ENCODE data around the gene PMIS2. TPM values are rescaled to one million over a fixed set of nuclear protein-coding genes. Genes with fewer than 3 reads are reported as not detected.

Gene PMIS2
- polyA plus RNA-seq, 3 donors = not detected

GRCh38 chr19:35566738-35567137 lies 19.2 kb upstream of the PMIS2 start:
- H2AFZ ChIP-seq (ENCODE audit: insufficient read depth, low read depth, low read length, poor library complexity, severe bottlenecking) = no peak overlapping the region
- H4K20me1 ChIP-seq (ENCODE audit: insufficient read depth, low read length) = no peaks in the 10 kb centered on the region
- H3K79me2 ChIP-seq (ENCODE audit: insufficient read depth, low read length) = no peaks in the 10 kb centered on the region
- H3K36me3 ChIP-seq (replicated peaks in 1 of 2; ENCODE audit: control insufficient read depth in 1 of 2, insufficient read depth in 2 of 2, low read length in 2 of 2) = no peaks in the 10 kb centered on the region
- Mint-ChIP-seq H3K27me3 (ENCODE audit: low read depth in 3 of 3) (peaks cover 3 to 29% (median 15%) of the 10 kb centered on the region in 3 donors), H3K4me3 (no peak overlapping the region), H3K36me3 (no peaks in the 10 kb centered on the region), H3K4me1 (no peaks in the 10 kb centered on the region), H3K9me3 (peaks cover 0 to 2% (median 0%) of the 10 kb centered on the region in 7 donors), H3K27ac (no peak overlapping the region)
- DNase-seq = no peak
- 83% methylated on average over 1 of the region's 7 CpGs for WGBS (ENCODE audit: insufficient coverage)
- H3K27ac ChIP-seq (ENCODE audit: low read depth in 1 of 2, low read length in 2 of 2) = no peak overlapping the region
- TF ChIP-seq CTCF (IDR thresholded peaks at IDR 0.05) = no peak
- H3K9ac ChIP-seq (ENCODE audit: insufficient read depth, low read length, poor library complexity, severe bottlenecking) = no peak overlapping the region
- no peaks in the 10 kb centered on the region for H3K9me3 ChIP-seq (replicated peaks in 1 of 2; ENCODE audit: control insufficient read depth in 1 of 2, insufficient read depth in 1 of 2, low read length in 2 of 2)
- no peaks in the 10 kb centered on the region for H3K4me1 ChIP-seq (ENCODE audit: control insufficient read depth in 1 of 2, insufficient read depth in 2 of 2, low read length in 2 of 2)
- no peak overlapping the region for H3K4me3 ChIP-seq (replicated peaks in 1 of 3; ENCODE audit: low read depth in 2 of 3, low read length in 3 of 3)
- no peaks in the 10 kb centered on the region for H3K27me3 ChIP-seq (ENCODE audit: control insufficient read depth in 2 of 2, insufficient read depth in 2 of 2, low read length in 2 of 2)
- intact Hi-C loops (cut with micrococcal nuclease) = no loop called here
- no peak overlapping the region for H3K4me2 ChIP-seq (replicated peaks; ENCODE audit: extremely low read depth, low read length, poor library complexity, severe bottlenecking)

GRCh38 chr19:35569281-35569781 lies 16.6 kb upstream of the PMIS2 start:
- Mint-ChIP-seq H3K27me3 (ENCODE audit: low read depth in 3 of 3) (peaks cover 2 to 19% (median 16%) of the 10 kb centered on the region in 3 donors), H3K4me1 (no peaks in the 10 kb centered on the region), H3K9me3 (peaks cover 0 to 5% (median 3%) of the 10 kb centered on the region in 7 donors), H3K4me3 (no peak overlapping the region), H3K36me3 (no peaks in the 10 kb centered on the region), H3K27ac (no peak overlapping the region)
- Histone ChIP-seq H3K9ac (ENCODE audit: insufficient read depth, low read length, poor library complexity, severe bottlenecking) (no peak overlapping the region), H3K4me3 (replicated peaks in 1 of 3; ENCODE audit: low read depth in 2 of 3, low read length in 3 of 3) (no peak overlapping the region), H3K27ac (ENCODE audit: low read depth in 1 of 2, low read length in 2 of 2) (no peak overlapping the region), H3K4me2 (replicated peaks; ENCODE audit: extremely low read depth, low read length, poor library complexity, severe bottlenecking) (no peak overlapping the region), H3K79me2 (ENCODE audit: insufficient read depth, low read length) (no peaks in the 10 kb centered on the region), H3K4me1 (ENCODE audit: control insufficient read depth in 1 of 2, insufficient read depth in 2 of 2, low read length in 2 of 2) (no peaks in the 10 kb centered on the region), H2AFZ (ENCODE audit: insufficient read depth, low read depth, low read length, poor library complexity, severe bottlenecking) (no peak overlapping the region), H3K9me3 (replicated peaks in 1 of 2; ENCODE audit: control insufficient read depth in 1 of 2, insufficient read depth in 1 of 2, low read length in 2 of 2) (no peaks in the 10 kb centered on the region), H4K20me1 (ENCODE audit: insufficient read depth, low read length) (no peaks in the 10 kb centered on the region), H3K36me3 (replicated peaks in 1 of 2; ENCODE audit: control insufficient read depth in 1 of 2, insufficient read depth in 2 of 2, low read length in 2 of 2) (no peaks in the 10 kb centered on the region), H3K27me3 (ENCODE audit: control insufficient read depth in 2 of 2, insufficient read depth in 2 of 2, low read length in 2 of 2) (no peaks in the 10 kb centered on the region)
- DNase-seq = no peak
- TF ChIP-seq CTCF (IDR thresholded peaks at IDR 0.05) = no peak
- intact Hi-C loops (cut with micrococcal nuclease) = no loop called here
- 83% methylated on average over 2 of the region's 5 CpGs for WGBS (ENCODE audit: insufficient coverage)

Measured in CD14-positive monocyte (primary cell).